ENCODE results near the gene PRR12.

- TF ChIP-seq POLR2A (IDR thresholded peaks at IDR 0.05) (no peak), CTCF (IDR thresholded peaks at IDR 0.05) (no peak)
Observed at GRCh38 chr19:49642492-49643035, 51.6 kb downstream of the PRR12 start.
